Mucosa of descending colon (tissue), 3 donors: Measurements from ENCODE around the gene VPS35L. TPM values are rescaled to one million over a fixed set of nuclear protein-coding genes. Genes with fewer than 3 reads are reported as not detected.

Source experiments
- ATAC-seq: fragments of 200-7000 bp; cut with Tn5 transposase; one replicate; pipeline ENCODE4 v1.9.1; 2020; ENCODE audit warnings: mild to moderate bottlenecking, moderate library complexity
- DNase-seq, 3 donors: peaks; one replicate each; pipeline ENCODE4 v3.0.0-alpha.2; 2020
- H3K36me3 ChIP-seq: fragments of 200-600 bp; one replicate; pipeline ENCODE4 v1.8.0; 2021; ENCODE audit warnings: low read depth, mild to moderate bottlenecking
- H3K4me1 ChIP-seq: fragments of 200-600 bp; one replicate; pipeline ENCODE4 v1.8.0; 2021; ENCODE audit warnings: low read depth, mild to moderate bottlenecking
- H3K4me3 ChIP-seq: fragments of 200-600 bp; one replicate; pipeline ENCODE4 v1.8.0; 2021; ENCODE audit warnings: mild to moderate bottlenecking
- H3K9me3 ChIP-seq: fragments of 200-600 bp; one replicate; pipeline ENCODE4 v1.8.0; 2021; ENCODE audit warnings: mild to moderate bottlenecking
- CTCF ChIP-seq: fragments of 200-600 bp; IDR thresholded peaks from one replicate; pipeline ENCODE4 v1.8.0; 2022; ENCODE audit warnings: antibody characterized with exemption, mild to moderate bottlenecking
- intact Hi-C, 2 donors: fragments of 100-400 bp; cut with DNase I in 1 of 2; cut with micrococcal nuclease in 1 of 2; formaldehyde crosslinking; loops; one replicate each; pipeline versions ENCODE4 v1.11.0 to v1.11.1; 2022; cut with DNase I, micrococcal nuclease
- total RNA-seq, 3 donors: library from RNA; stranded (reverse); fragmentation: NEBNext Ultra II Directional in 2 of 3; extraction: Animal tissue kit (Norgen Biotek cat#: 25700) in 2 of 3; gene quantifications; one replicate each; pipeline versions ENCODE4 v1.2.1 to v1.2.4, GENCODE V29; 2021 to 2023
- donor health status: DM: no; HTN: no; CAD: no; lungs with moderate emphysema.
- donor health status: DM: no; HTN: no; CAD: no.
- donor health status: DM: no; HTN: yes; CAD: no.

Gene VPS35L
- total RNA-seq, 3 donors from 2014 or later: 47.2 to 61.7 (median 61.4) TPM

- Histone ChIP-seq H3K4me3 (no peak overlapping the region), H3K36me3 (peaks cover 3% of the 10 kb centered on the region), H3K4me1 (no peaks in the 10 kb centered on the region), H3K9me3 (no peaks in the 10 kb centered on the region)
- ATAC-seq: no peak
- no peak for DNase-seq
- TF ChIP-seq CTCF: no peak
- intact Hi-C loops: no loop called here
These were observed 152.2 kb downstream of the VPS35L start for GRCh38 chr16:19707569-19708295.

- peaks cover 3% of the 10 kb centered on the region for H3K36me3 ChIP-seq
- no peak for ATAC-seq
- TF ChIP-seq CTCF: no peak
These were observed 153.0 kb downstream of the VPS35L start for GRCh38 chr16:19708296-19709205.

GRCh38 chr16:19709381-19710136, 154.1 kb downstream of the VPS35L start:
- DNase-seq (no peak), ATAC-seq (no peak)
- Histone ChIP-seq H3K4me1 (no peaks in the 10 kb centered on the region), H3K4me3 (no peak overlapping the region), H3K9me3 (no peaks in the 10 kb centered on the region), H3K36me3 (peaks cover 3% of the 10 kb centered on the region)
- intact Hi-C loops: loop anchor here in 1 of 2 donors (10.0 kb wide), 1 partner anchor 175 kb away; the partner anchor contains the start of gene GPRC5B
- TF ChIP-seq CTCF: no peak

More at GRCh38 chr16:19708296-19709205, 153.0 kb downstream of the VPS35L start:
- Histone ChIP-seq H3K4me1 (no peaks in the 10 kb centered on the region), H3K4me3 (no peak overlapping the region), H3K9me3 (no peaks in the 10 kb centered on the region)
- intact Hi-C loops: no loop called here
- DNase-seq: no peak

- peaks cover 3% of the 10 kb centered on the region for H3K36me3 ChIP-seq
- ATAC-seq (no peak), DNase-seq (no peak)
- H3K4me3 ChIP-seq: no peak overlapping the region
- intact Hi-C loops: loop anchor here in 1 of 2 donors (10.0 kb wide), 1 partner anchor 174 kb away; the partner anchor contains the start of gene GPRC5B
- no peak for TF ChIP-seq CTCF
- H3K4me1 ChIP-seq: no peaks in the 10 kb centered on the region
- H3K9me3 ChIP-seq: no peaks in the 10 kb centered on the region
These were observed 154.8 kb downstream of the VPS35L start for GRCh38 chr16:19710191-19710908.
